ENCODE data around the gene GALNT17. TPM values are rescaled to one million over a fixed set of nuclear protein-coding genes. Genes with fewer than 3 reads are reported as not detected.

The GALNT17 gene
- polyA plus RNA-seq, 1 donor (not counting 4 experiments of a cell fraction or from before 2014, with no cell fraction given), result not detected

GRCh38 chr7:71144963-71145362, 13.0 kb downstream of the GALNT17 start:
- TF ChIP-seq CTCF (optimal IDR thresholded peaks at IDR 0.05 in 1 of 3, IDR thresholded peaks at IDR 0.05 in 1 of 3, conservative IDR thresholded peaks at IDR 0.05 in 1 of 3; ENCODE audit: extremely low read depth in 1 of 3, insufficient read depth in 2 of 3, low read length in 3 of 3) (no peak), EZH2 (IDR thresholded peaks at IDR 0.05; ENCODE audit: low read length) (no peak)
- H3K4me3 ChIP-seq (ENCODE audit: control insufficient read depth in 2 of 3, extremely low read depth in 1 of 3, insufficient read depth in 2 of 3, low read depth in 1 of 3, low read length in 3 of 3), result no peak overlapping the region
- H3K9me1 ChIP-seq (ENCODE audit: control insufficient read depth, extremely low read depth, insufficient read depth, low read length), result no peaks in the 10 kb centered on the region
- no peak overlapping the region for H2AFZ ChIP-seq (ENCODE audit: control insufficient read depth, low read length)
- no peak overlapping the region for H3K9ac ChIP-seq (ENCODE audit: control insufficient read depth, extremely low read depth, insufficient read depth, low read length)
- no peaks in the 10 kb centered on the region for H3K36me3 ChIP-seq (ENCODE audit: control insufficient read depth in 2 of 2, extremely low read depth in 1 of 2, insufficient read depth in 2 of 2, low read length in 2 of 2)
- no peak overlapping the region for H3K4me2 ChIP-seq (ENCODE audit: control insufficient read depth, extremely low read depth, insufficient read depth, low read depth, low read length)
- no peaks in the 10 kb centered on the region for H4K20me1 ChIP-seq (ENCODE audit: control insufficient read depth, extremely low read depth, insufficient read depth, low read length)
- FAIRE-seq (no peak), DNase-seq (ENCODE audit: low read depth, low spot score) (no peak)
- no peaks in the 10 kb centered on the region for H3K9me3 ChIP-seq (ENCODE audit: control insufficient read depth, low read depth, low read length)
- H3K27ac ChIP-seq (ENCODE audit: control insufficient read depth, insufficient read depth, low read length), result no peak overlapping the region
- H3K79me2 ChIP-seq (ENCODE audit: control insufficient read depth, insufficient read depth, low read length), result no peaks in the 10 kb centered on the region
- no peaks in the 10 kb centered on the region for H3K27me3 ChIP-seq (ENCODE audit: control insufficient read depth, extremely low read depth, insufficient read depth, low read length)
- dilution Hi-C loops (cut with MboI; ENCODE audit: extremely low pct_ligation_motif_present, low sequenced_read_pairs), result no loop called here
- H3K4me1 ChIP-seq (ENCODE audit: control insufficient read depth, extremely low read depth, insufficient read depth, low read length), result no peaks in the 10 kb centered on the region

- H3K27ac ChIP-seq (ENCODE audit: control insufficient read depth, insufficient read depth, low read length), result no peak overlapping the region
- H3K36me3 ChIP-seq (ENCODE audit: control insufficient read depth in 2 of 2, extremely low read depth in 1 of 2, insufficient read depth in 2 of 2, low read length in 2 of 2), result no peaks in the 10 kb centered on the region
- no peaks in the 10 kb centered on the region for H3K9me1 ChIP-seq (ENCODE audit: control insufficient read depth, extremely low read depth, insufficient read depth, low read length)
- no peaks in the 10 kb centered on the region for H3K27me3 ChIP-seq (ENCODE audit: control insufficient read depth, extremely low read depth, insufficient read depth, low read length)
- TF ChIP-seq EZH2 (IDR thresholded peaks at IDR 0.05; ENCODE audit: low read length) (no peak), CTCF (optimal IDR thresholded peaks at IDR 0.05 in 1 of 3, IDR thresholded peaks at IDR 0.05 in 1 of 3, conservative IDR thresholded peaks at IDR 0.05 in 1 of 3; ENCODE audit: extremely low read depth in 1 of 3, insufficient read depth in 2 of 3, low read length in 3 of 3) (no peak)
- no peak overlapping the region for H3K4me2 ChIP-seq (ENCODE audit: control insufficient read depth, extremely low read depth, insufficient read depth, low read depth, low read length)
- dilution Hi-C loops (cut with MboI; ENCODE audit: extremely low pct_ligation_motif_present, low sequenced_read_pairs), result no loop called here
- H3K9me3 ChIP-seq (ENCODE audit: control insufficient read depth, low read depth, low read length), result peaks cover 3% of the 10 kb centered on the region
- DNase-seq (ENCODE audit: low read depth, low spot score) (no peak), FAIRE-seq (no peak)
- no peaks in the 10 kb centered on the region for H4K20me1 ChIP-seq (ENCODE audit: control insufficient read depth, extremely low read depth, insufficient read depth, low read length)
- H2AFZ ChIP-seq (ENCODE audit: control insufficient read depth, low read length), result no peak overlapping the region
- no peak overlapping the region for H3K4me3 ChIP-seq (ENCODE audit: control insufficient read depth in 2 of 3, extremely low read depth in 1 of 3, insufficient read depth in 2 of 3, low read depth in 1 of 3, low read length in 3 of 3)
- H3K79me2 ChIP-seq (ENCODE audit: control insufficient read depth, insufficient read depth, low read length), result no peaks in the 10 kb centered on the region
- no peaks in the 10 kb centered on the region for H3K4me1 ChIP-seq (ENCODE audit: control insufficient read depth, extremely low read depth, insufficient read depth, low read length)
- H3K9ac ChIP-seq (ENCODE audit: control insufficient read depth, extremely low read depth, insufficient read depth, low read length), result no peak overlapping the region
Measured at GRCh38 chr7:71145906-71146901, 14.3 kb downstream of the GALNT17 start.
